ENCODE data around the gene DPP4.

DPP4 gene

DNA sequence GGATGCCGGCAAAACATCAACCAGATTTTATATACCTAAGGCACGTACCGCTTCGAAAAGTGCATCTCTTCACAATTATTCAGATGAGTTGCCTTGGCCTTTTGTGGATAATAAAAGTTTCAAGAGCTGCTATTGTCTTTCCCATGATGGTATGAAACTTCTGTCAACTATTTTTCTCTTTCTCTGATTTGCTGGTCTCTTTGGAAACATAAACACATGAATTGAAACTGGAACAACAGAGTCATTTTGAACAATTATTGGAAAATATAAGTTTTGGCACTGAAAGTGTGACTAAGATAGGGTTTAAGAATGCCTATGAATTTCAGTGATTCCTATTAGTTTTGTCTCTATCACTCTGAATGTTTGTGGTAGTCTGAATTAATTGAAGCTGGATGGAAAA is 109.9 kb downstream of the DPP4 start:
- H3K18ac ChIP-seq (ENCODE audit: low read depth in 1 of 2, low read length in 2 of 2): no peak overlapping the region
- H3K4me1 ChIP-seq (ENCODE audit: control insufficient read depth, insufficient read depth, low read depth, low read length): no peaks in the 10 kb centered on the region
- no peak overlapping the region for H4K8ac ChIP-seq (ENCODE audit: low read length)
- no peaks in the 10 kb centered on the region for H3K9me3 ChIP-seq (ENCODE audit: control insufficient read depth, low read length)
- 100% methylated on average over 2 of the region's 4 CpGs for WGBS
- no peak overlapping the region for H4K91ac ChIP-seq (ENCODE audit: low read length)
- H3K4ac ChIP-seq (ENCODE audit: low read depth in 1 of 2, low read length in 2 of 2): no peak overlapping the region
- no peak overlapping the region for H2BK15ac ChIP-seq (ENCODE audit: low read depth, poor library complexity, severe bottlenecking)
- no peak overlapping the region for H2BK5ac ChIP-seq (ENCODE audit: low read depth, low read length, poor library complexity, severe bottlenecking)
- no peaks in the 10 kb centered on the region for H3K27me3 ChIP-seq (ENCODE audit: control insufficient read depth in 1 of 2, insufficient read depth in 1 of 2, low read length in 2 of 2)
- H3K4me2 ChIP-seq (ENCODE audit: low read length, poor library complexity, severe bottlenecking): no peak overlapping the region
- no peak overlapping the region for H3K4me3 ChIP-seq (ENCODE audit: insufficient read depth in 1 of 2, low read depth in 1 of 2, low read length in 2 of 2)
- no peak overlapping the region for H2BK12ac ChIP-seq (ENCODE audit: low read length in 2 of 2)
- DNase-seq: no peak
- H3K9ac ChIP-seq (ENCODE audit: low read length): no peak overlapping the region
- H2AK5ac ChIP-seq (ENCODE audit: low read length, severe bottlenecking): no peak overlapping the region
- no peak overlapping the region for H3K14ac ChIP-seq (ENCODE audit: low read length in 2 of 2)
- no peak overlapping the region for H3K23ac ChIP-seq (ENCODE audit: low read length in 2 of 2)
- no peak overlapping the region for H3K27ac ChIP-seq (ENCODE audit: low read length, poor library complexity, severe bottlenecking)
- H2BK120ac ChIP-seq (ENCODE audit: low read depth, low read length): no peak overlapping the region
- H2AFZ ChIP-seq (ENCODE audit: low read depth, low read length): no peak overlapping the region
- H3K36me3 ChIP-seq (ENCODE audit: control insufficient read depth in 1 of 2, insufficient read depth in 2 of 2, low read depth in 1 of 2, low read length in 2 of 2): no peaks in the 10 kb centered on the region
- no peaks in the 10 kb centered on the region for H3K79me1 ChIP-seq (replicated peaks; ENCODE audit: low read length, poor library complexity, severe bottlenecking)

DNA sequence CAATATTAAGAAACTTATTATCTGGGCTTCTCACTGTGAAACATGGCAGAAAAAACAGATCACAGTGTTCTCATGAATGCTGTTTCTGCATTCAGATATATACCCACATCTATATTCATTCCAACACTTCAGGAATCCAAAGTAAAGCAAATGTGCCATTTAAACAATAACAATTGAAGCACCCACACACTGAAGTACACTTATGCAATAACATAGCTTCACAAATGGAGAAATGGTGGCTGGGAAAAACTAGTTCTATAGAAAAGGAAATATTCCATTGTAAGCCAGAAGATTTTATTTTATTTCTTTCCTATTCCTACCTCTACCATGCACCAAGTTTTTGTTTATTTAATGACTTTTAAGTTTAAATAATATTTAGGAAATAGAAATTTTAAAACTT is 111.9 kb downstream of the DPP4 start:
- H3K9ac ChIP-seq (ENCODE audit: low read length): no peak overlapping the region
- no peak overlapping the region for H2BK5ac ChIP-seq (ENCODE audit: low read depth, low read length, poor library complexity, severe bottlenecking)
- H3K79me1 ChIP-seq (replicated peaks; ENCODE audit: low read length, poor library complexity, severe bottlenecking): no peaks in the 10 kb centered on the region
- H3K27me3 ChIP-seq (ENCODE audit: control insufficient read depth in 1 of 2, insufficient read depth in 1 of 2, low read length in 2 of 2): no peaks in the 10 kb centered on the region
- no peak overlapping the region for H3K27ac ChIP-seq (ENCODE audit: low read length, poor library complexity, severe bottlenecking)
- H3K4ac ChIP-seq (ENCODE audit: low read depth in 1 of 2, low read length in 2 of 2): no peak overlapping the region
- no peak overlapping the region for H3K4me2 ChIP-seq (ENCODE audit: low read length, poor library complexity, severe bottlenecking)
- no peak overlapping the region for H2AFZ ChIP-seq (ENCODE audit: low read depth, low read length)
- no peak for DNase-seq
- no peak overlapping the region for H2AK5ac ChIP-seq (ENCODE audit: low read length, severe bottlenecking)
- no peak overlapping the region for H4K91ac ChIP-seq (ENCODE audit: low read length)
- no peaks in the 10 kb centered on the region for H3K36me3 ChIP-seq (ENCODE audit: control insufficient read depth in 1 of 2, insufficient read depth in 2 of 2, low read depth in 1 of 2, low read length in 2 of 2)
- no peak overlapping the region for H2BK12ac ChIP-seq (ENCODE audit: low read length in 2 of 2)
- no peak overlapping the region for H3K4me3 ChIP-seq (ENCODE audit: insufficient read depth in 1 of 2, low read depth in 1 of 2, low read length in 2 of 2)
- H3K4me1 ChIP-seq (ENCODE audit: control insufficient read depth, insufficient read depth, low read depth, low read length): no peaks in the 10 kb centered on the region
- H3K9me3 ChIP-seq (ENCODE audit: control insufficient read depth, low read length): no peaks in the 10 kb centered on the region
- H2BK15ac ChIP-seq (ENCODE audit: low read depth, poor library complexity, severe bottlenecking): no peak overlapping the region
- no peak overlapping the region for H3K14ac ChIP-seq (ENCODE audit: low read length in 2 of 2)
- no peak overlapping the region for H4K8ac ChIP-seq (ENCODE audit: low read length)
- H3K23ac ChIP-seq (ENCODE audit: low read length in 2 of 2): no peak overlapping the region
- H2BK120ac ChIP-seq (ENCODE audit: low read depth, low read length): no peak overlapping the region
- H3K18ac ChIP-seq (ENCODE audit: low read depth in 1 of 2, low read length in 2 of 2): no peak overlapping the region

DNA sequence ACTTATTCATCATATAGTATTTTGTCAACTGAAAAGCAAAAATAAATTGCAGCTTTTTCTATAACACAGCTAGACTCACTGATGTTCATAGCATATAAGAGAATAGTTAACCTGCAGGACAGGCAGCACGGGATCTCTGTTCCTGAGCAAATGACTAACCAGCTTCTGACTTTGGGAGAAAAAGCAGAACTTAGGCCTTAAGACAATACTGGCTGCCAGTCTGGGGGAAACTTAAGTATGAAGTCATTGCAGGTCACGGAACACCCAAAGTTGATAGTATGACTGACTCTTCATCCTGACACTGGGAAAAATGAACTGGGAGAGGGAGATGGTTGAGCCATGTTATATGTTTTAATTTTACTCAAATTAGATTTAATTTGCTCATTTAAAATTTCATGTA is 113.0 kb downstream of the DPP4 start:
- no peak overlapping the region for H2BK15ac ChIP-seq (ENCODE audit: low read depth, poor library complexity, severe bottlenecking)
- H2BK12ac ChIP-seq (ENCODE audit: low read length in 2 of 2): no peak overlapping the region
- H3K18ac ChIP-seq (ENCODE audit: low read depth in 1 of 2, low read length in 2 of 2): no peak overlapping the region
- H3K27ac ChIP-seq (ENCODE audit: low read length, poor library complexity, severe bottlenecking): no peak overlapping the region
- H2AFZ ChIP-seq (ENCODE audit: low read depth, low read length): no peak overlapping the region
- no peak overlapping the region for H4K8ac ChIP-seq (ENCODE audit: low read length)
- H3K9ac ChIP-seq (ENCODE audit: low read length): no peak overlapping the region
- H3K4me3 ChIP-seq (ENCODE audit: insufficient read depth in 1 of 2, low read depth in 1 of 2, low read length in 2 of 2): no peak overlapping the region
- no peak overlapping the region for H2BK5ac ChIP-seq (ENCODE audit: low read depth, low read length, poor library complexity, severe bottlenecking)
- no peaks in the 10 kb centered on the region for H3K36me3 ChIP-seq (ENCODE audit: control insufficient read depth in 1 of 2, insufficient read depth in 2 of 2, low read depth in 1 of 2, low read length in 2 of 2)
- no peaks in the 10 kb centered on the region for H3K4me1 ChIP-seq (ENCODE audit: control insufficient read depth, insufficient read depth, low read depth, low read length)
- no peaks in the 10 kb centered on the region for H3K79me1 ChIP-seq (replicated peaks; ENCODE audit: low read length, poor library complexity, severe bottlenecking)
- H3K9me3 ChIP-seq (ENCODE audit: control insufficient read depth, low read length): no peaks in the 10 kb centered on the region
- H3K14ac ChIP-seq (ENCODE audit: low read length in 2 of 2): no peak overlapping the region
- no peak overlapping the region for H4K91ac ChIP-seq (ENCODE audit: low read length)
- no peak overlapping the region for H2BK120ac ChIP-seq (ENCODE audit: low read depth, low read length)
- H3K4me2 ChIP-seq (ENCODE audit: low read length, poor library complexity, severe bottlenecking): no peak overlapping the region
- DNase-seq: no peak
- H2AK5ac ChIP-seq (ENCODE audit: low read length, severe bottlenecking): no peak overlapping the region
- H3K23ac ChIP-seq (ENCODE audit: low read length in 2 of 2): no peak overlapping the region
- no peaks in the 10 kb centered on the region for H3K27me3 ChIP-seq (ENCODE audit: control insufficient read depth in 1 of 2, insufficient read depth in 1 of 2, low read length in 2 of 2)
- no peak overlapping the region for H3K4ac ChIP-seq (ENCODE audit: low read depth in 1 of 2, low read length in 2 of 2)
- 84% methylated on average over 2 of the region's 2 CpGs for WGBS

DNA sequence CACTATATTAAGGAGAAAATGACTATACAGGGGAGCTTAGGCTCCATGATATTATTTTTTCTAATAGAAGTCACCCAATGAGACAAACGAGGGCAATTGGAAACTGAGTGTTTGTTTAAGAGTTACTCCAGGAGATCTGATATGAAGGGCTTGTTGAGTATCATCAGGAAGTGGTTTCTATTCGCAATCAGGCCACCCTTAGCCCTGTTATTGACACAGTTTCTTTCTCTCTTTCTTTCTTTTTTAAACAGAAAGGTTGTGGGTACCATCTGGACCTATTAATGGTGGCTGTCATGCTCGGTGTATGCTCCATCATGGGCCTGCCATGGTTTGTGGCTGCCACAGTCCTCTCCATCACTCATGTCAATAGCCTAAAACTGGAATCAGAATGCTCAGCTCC is 117.3 kb downstream of the DPP4 start:
- Histone ChIP-seq H3K36me3 (ENCODE audit: control insufficient read depth in 1 of 2, insufficient read depth in 2 of 2, low read depth in 1 of 2, low read length in 2 of 2) (no peaks in the 10 kb centered on the region), H2BK120ac (ENCODE audit: low read depth, low read length) (no peak overlapping the region), H2BK5ac (ENCODE audit: low read depth, low read length, poor library complexity, severe bottlenecking) (no peak overlapping the region), H3K4me2 (ENCODE audit: low read length, poor library complexity, severe bottlenecking) (no peak overlapping the region), H4K8ac (ENCODE audit: low read length) (no peak overlapping the region), H3K14ac (ENCODE audit: low read length in 2 of 2) (no peak overlapping the region), H3K27ac (ENCODE audit: low read length, poor library complexity, severe bottlenecking) (no peak overlapping the region), H3K4ac (ENCODE audit: low read depth in 1 of 2, low read length in 2 of 2) (no peak overlapping the region), H3K9me3 (ENCODE audit: control insufficient read depth, low read length) (no peaks in the 10 kb centered on the region), H3K18ac (ENCODE audit: low read depth in 1 of 2, low read length in 2 of 2) (no peak overlapping the region), H3K4me3 (ENCODE audit: insufficient read depth in 1 of 2, low read depth in 1 of 2, low read length in 2 of 2) (no peak overlapping the region), H3K4me1 (ENCODE audit: control insufficient read depth, insufficient read depth, low read depth, low read length) (no peaks in the 10 kb centered on the region), H2BK12ac (ENCODE audit: low read length in 2 of 2) (no peak overlapping the region), H3K23ac (ENCODE audit: low read length in 2 of 2) (no peak overlapping the region), H3K27me3 (ENCODE audit: control insufficient read depth in 1 of 2, insufficient read depth in 1 of 2, low read length in 2 of 2) (no peaks in the 10 kb centered on the region), H2AK5ac (ENCODE audit: low read length, severe bottlenecking) (no peak overlapping the region), H4K91ac (ENCODE audit: low read length) (no peak overlapping the region), H3K79me1 (replicated peaks; ENCODE audit: low read length, poor library complexity, severe bottlenecking) (no peaks in the 10 kb centered on the region), H3K9ac (ENCODE audit: low read length) (no peak overlapping the region), H2BK15ac (ENCODE audit: low read depth, poor library complexity, severe bottlenecking) (no peak overlapping the region), H2AFZ (ENCODE audit: low read depth, low read length) (no peak overlapping the region)
- DNase-seq: no peak
- 71% methylated on average over 2 of the region's 3 CpGs for WGBS
